ENCODE results near the gene MAML2. TPM values are rescaled to one million over a fixed set of nuclear protein-coding genes. Genes with fewer than 3 reads are reported as not detected.
"Not testable (repeated sequence)": the region's sequence is repeated elsewhere in the genome, so short reads cannot be mapped to it uniquely, and the experiment has no call there.

The MAML2 gene
- total RNA-seq, 1 experiment from 2014 or later, result 2.9 TPM

GRCh38 chr11:96186806-96187205 is 156.2 kb downstream of the MAML2 start:
- intact Hi-C loops (cut with micrococcal nuclease; ENCODE audit: unreplicated experiment) (no loop called here), in situ Hi-C loops (cut with HindIII; ENCODE audit: low pct_unique_long_range_greater_than_20kb, low sequenced_read_pairs) (no loop called here)
- CTCF ChIA-PET, result no interaction called here
- Histone ChIP-seq H3K27ac (ENCODE audit: low read length) (no peak overlapping the region), H3K4me1 (ENCODE audit: control insufficient read depth, insufficient read depth, low read length) (no peaks in the 10 kb centered on the region; the same call in 1 of the 2 replicates), H3K36me3 (ENCODE audit: control insufficient read depth, insufficient read depth, low read length) (no peaks in the 10 kb centered on the region), H3K4me3 (ENCODE audit: low read depth in 2 of 2, low read length in 2 of 2) (no peak overlapping the region), H3K27me3 (ENCODE audit: control insufficient read depth, insufficient read depth, low read length) (no peaks in the 10 kb centered on the region), H3K9me3 (ENCODE audit: control insufficient read depth, insufficient read depth, low read depth, low read length) (no peaks in the 10 kb centered on the region)
- no peak for ATAC-seq
- POLR2A ChIA-PET, result no interaction called here
- DNase-seq (ENCODE audit: low read depth, low spot score), result no peak
- BruUV-seq (replicated peaks), result no TSS peak
- TF ChIP-seq TCF7L2 (IDR thresholded peaks at IDR 0.05; ENCODE audit: low read depth, low read length) (no peak), SIN3A (IDR thresholded peaks at IDR 0.05; ENCODE audit: borderline replicate concordance, insufficient read depth, low read depth, low read length) (no peak), POLR2AphosphoS5 (IDR thresholded peaks at IDR 0.05; ENCODE audit: low read depth, low read length) (no peak), CTCF (IDR thresholded peaks at IDR 0.05) (no peak)
- TF ChIP-seq, protein P1, sequence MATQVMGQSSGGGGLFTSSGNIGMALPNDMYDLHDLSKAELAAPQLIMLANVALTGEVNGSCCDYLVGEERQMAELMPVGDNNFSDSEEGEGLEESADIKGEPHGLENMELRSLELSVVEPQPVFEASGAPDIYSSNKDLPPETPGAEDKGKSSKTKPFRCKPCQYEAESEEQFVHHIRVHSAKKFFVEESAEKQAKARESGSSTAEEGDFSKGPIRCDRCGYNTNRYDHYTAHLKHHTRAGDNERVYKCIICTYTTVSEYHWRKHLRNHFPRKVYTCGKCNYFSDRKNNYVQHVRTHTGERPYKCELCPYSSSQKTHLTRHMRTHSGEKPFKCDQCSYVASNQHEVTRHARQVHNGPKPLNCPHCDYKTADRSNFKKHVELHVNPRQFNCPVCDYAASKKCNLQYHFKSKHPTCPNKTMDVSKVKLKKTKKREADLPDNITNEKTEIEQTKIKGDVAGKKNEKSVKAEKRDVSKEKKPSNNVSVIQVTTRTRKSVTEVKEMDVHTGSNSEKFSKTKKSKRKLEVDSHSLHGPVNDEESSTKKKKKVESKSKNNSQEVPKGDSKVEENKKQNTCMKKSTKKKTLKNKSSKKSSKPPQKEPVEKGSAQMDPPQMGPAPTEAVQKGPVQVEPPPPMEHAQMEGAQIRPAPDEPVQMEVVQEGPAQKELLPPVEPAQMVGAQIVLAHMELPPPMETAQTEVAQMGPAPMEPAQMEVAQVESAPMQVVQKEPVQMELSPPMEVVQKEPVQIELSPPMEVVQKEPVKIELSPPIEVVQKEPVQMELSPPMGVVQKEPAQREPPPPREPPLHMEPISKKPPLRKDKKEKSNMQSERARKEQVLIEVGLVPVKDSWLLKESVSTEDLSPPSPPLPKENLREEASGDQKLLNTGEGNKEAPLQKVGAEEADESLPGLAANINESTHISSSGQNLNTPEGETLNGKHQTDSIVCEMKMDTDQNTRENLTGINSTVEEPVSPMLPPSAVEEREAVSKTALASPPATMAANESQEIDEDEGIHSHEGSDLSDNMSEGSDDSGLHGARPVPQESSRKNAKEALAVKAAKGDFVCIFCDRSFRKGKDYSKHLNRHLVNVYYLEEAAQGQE (IDR thresholded peaks at IDR 0.05; ENCODE audit: insufficient read depth in 1 of 2, low read depth in 2 of 2, low read length in 1 of 2), result no peak

DNA sequence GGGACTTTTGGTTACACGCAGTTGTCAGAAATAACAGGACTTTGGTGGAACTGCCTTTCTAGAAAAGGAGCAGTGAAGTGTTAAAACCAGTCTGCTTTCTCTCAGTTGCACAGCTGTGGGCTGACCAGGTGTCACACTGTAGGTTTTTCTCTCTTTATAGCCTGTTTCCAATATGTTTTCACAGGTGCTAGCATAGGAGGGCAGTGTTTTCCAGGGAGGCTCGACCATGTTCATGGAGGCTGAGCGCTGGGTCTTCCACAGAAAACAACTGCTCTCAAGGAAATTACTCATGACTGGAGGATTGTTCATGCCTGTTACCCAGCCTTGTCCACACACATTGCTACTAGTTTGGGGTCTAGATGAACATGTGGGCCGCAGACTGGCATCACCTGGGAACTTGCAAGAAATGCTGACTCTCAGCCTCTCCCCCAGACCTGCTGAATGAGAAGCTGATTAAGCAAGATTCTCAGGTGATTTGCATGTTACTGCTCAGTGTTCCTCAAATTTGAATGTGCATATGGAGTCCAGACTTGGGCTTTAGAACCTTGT is 157.7 kb downstream of the MAML2 start:
- Histone ChIP-seq H3K9me3 (ENCODE audit: control insufficient read depth, insufficient read depth, low read depth, low read length) (no peaks in the 10 kb centered on the region), H3K4me3 (ENCODE audit: low read depth in 2 of 2, low read length in 2 of 2) (no peak overlapping the region), H3K36me3 (ENCODE audit: control insufficient read depth, insufficient read depth, low read length) (no peaks in the 10 kb centered on the region), H3K27ac (ENCODE audit: low read length) (no peak overlapping the region), H3K4me1 (ENCODE audit: control insufficient read depth, insufficient read depth, low read length) (no peaks in the 10 kb centered on the region; the same call in 1 of the 2 replicates), H3K27me3 (ENCODE audit: control insufficient read depth, insufficient read depth, low read length) (no peaks in the 10 kb centered on the region)
- in situ Hi-C loops (cut with HindIII; ENCODE audit: low pct_unique_long_range_greater_than_20kb, low sequenced_read_pairs) (no loop called here), intact Hi-C loops (cut with micrococcal nuclease; ENCODE audit: unreplicated experiment) (no loop called here)
- CTCF ChIA-PET, result no interaction called here
- ATAC-seq (no peak), DNase-seq (ENCODE audit: low read depth, low spot score) (no peak)
- no peak for TF ChIP-seq CTCF (IDR thresholded peaks at IDR 0.05)
- TF ChIP-seq TCF7L2 (IDR thresholded peaks at IDR 0.05; ENCODE audit: low read depth, low read length), result no peak
- no peak for TF ChIP-seq SIN3A (IDR thresholded peaks at IDR 0.05; ENCODE audit: borderline replicate concordance, insufficient read depth, low read depth, low read length)
- TF ChIP-seq POLR2AphosphoS5 (IDR thresholded peaks at IDR 0.05; ENCODE audit: low read depth, low read length), result no peak
- TF ChIP-seq, protein P1 (IDR thresholded peaks at IDR 0.05; ENCODE audit: insufficient read depth in 1 of 2, low read depth in 2 of 2, low read length in 1 of 2), result no peak
- POLR2A ChIA-PET, result no interaction called here
- BruUV-seq (replicated peaks), result no TSS peak

GRCh38 chr11:96180937-96181336 is 162.1 kb downstream of the MAML2 start:
- CTCF ChIA-PET; H3K36me3 ChIP-seq (ENCODE audit: control insufficient read depth, insufficient read depth, low read length); intact Hi-C loops (cut with micrococcal nuclease; ENCODE audit: unreplicated experiment); H3K27ac ChIP-seq (ENCODE audit: low read length); POLR2A ChIA-PET; in situ Hi-C loops (cut with HindIII; ENCODE audit: low pct_unique_long_range_greater_than_20kb, low sequenced_read_pairs); ATAC-seq; H3K4me1 ChIP-seq (ENCODE audit: control insufficient read depth, insufficient read depth, low read length); H3K9me3 ChIP-seq (ENCODE audit: control insufficient read depth, insufficient read depth, low read depth, low read length); BruUV-seq (replicated peaks); H3K27me3 ChIP-seq (ENCODE audit: control insufficient read depth, insufficient read depth, low read length); DNase-seq (ENCODE audit: low read depth, low spot score); H3K4me3 ChIP-seq (ENCODE audit: low read depth in 2 of 2, low read length in 2 of 2): not testable (repeated sequence)

Data from Panc1 (cell line).